ENCODE measurements around the gene AICDA.

The AICDA gene

GRCh38 chr12:8559676-8560075 is 53.0 kb downstream of the AICDA start:
- TF ChIP-seq EZH2 (IDR thresholded peaks at IDR 0.05), result no peak
- TF ChIP-seq FOXP2 (optimal IDR thresholded peaks at IDR 0.05; ENCODE audit: control extremely low read depth, extremely low read length, insufficient read depth), result no peak
- H3K9me3 ChIP-seq (ENCODE audit: low read depth, low read length), result no peaks in the 10 kb centered on the region
- no peaks in the 10 kb centered on the region for H3K36me3 ChIP-seq (ENCODE audit: insufficient read depth, low read length)
- no peak overlapping the region for H3K9ac ChIP-seq (ENCODE audit: insufficient read length)
- DNase-seq (ENCODE audit: low read depth, low spot score), result no peak
- no peak overlapping the region for H3K27ac ChIP-seq
- H3K4me3 ChIP-seq, result no peak overlapping the region

- H3K36me3 ChIP-seq (ENCODE audit: insufficient read depth, low read length), result no peaks in the 10 kb centered on the region
- no peak overlapping the region for H3K9ac ChIP-seq (ENCODE audit: insufficient read length)
- no peaks in the 10 kb centered on the region for H3K9me3 ChIP-seq (ENCODE audit: low read depth, low read length)
- no peak overlapping the region for H3K4me3 ChIP-seq
- DNase-seq (ENCODE audit: low read depth, low spot score), result no peak
- H3K27ac ChIP-seq, result no peak overlapping the region
- TF ChIP-seq FOXP2 (optimal IDR thresholded peaks at IDR 0.05; ENCODE audit: control extremely low read depth, extremely low read length, insufficient read depth) (no peak), POLR2AphosphoS5 (IDR thresholded peaks at IDR 0.05; ENCODE audit: borderline replicate concordance, low read depth, low read length) (no peak), EZH2 (IDR thresholded peaks at IDR 0.05) (no peak)
Observed at GRCh38 chr12:8556531-8557097, 56.0 kb downstream of the AICDA start.

- TF ChIP-seq POLR2AphosphoS5 (IDR thresholded peaks at IDR 0.05; ENCODE audit: borderline replicate concordance, low read depth, low read length), result no peak
- TF ChIP-seq EZH2 (IDR thresholded peaks at IDR 0.05), result no peak
- no peak for TF ChIP-seq FOXP2 (optimal IDR thresholded peaks at IDR 0.05; ENCODE audit: control extremely low read depth, extremely low read length, insufficient read depth)
- no peak overlapping the region for H3K4me3 ChIP-seq
- H3K9me3 ChIP-seq (ENCODE audit: low read depth, low read length), result no peaks in the 10 kb centered on the region
- H3K27ac ChIP-seq, result no peak overlapping the region
- H3K36me3 ChIP-seq (ENCODE audit: insufficient read depth, low read length), result no peaks in the 10 kb centered on the region
- no peak overlapping the region for H3K9ac ChIP-seq (ENCODE audit: insufficient read length)
- DNase-seq (ENCODE audit: low read depth, low spot score), result no peak
Observed at GRCh38 chr12:8554451-8555195, 58.0 kb downstream of the AICDA start.

- TF ChIP-seq EZH2 (IDR thresholded peaks at IDR 0.05), result no peak
- no peak for TF ChIP-seq POLR2AphosphoS5 (IDR thresholded peaks at IDR 0.05; ENCODE audit: borderline replicate concordance, low read depth, low read length)
- TF ChIP-seq FOXP2 (optimal IDR thresholded peaks at IDR 0.05; ENCODE audit: control extremely low read depth, extremely low read length, insufficient read depth), result no peak
- no peak for DNase-seq (ENCODE audit: low read depth, low spot score)
- Histone ChIP-seq H3K36me3 (ENCODE audit: insufficient read depth, low read length) (no peaks in the 10 kb centered on the region), H3K4me3 (no peak overlapping the region), H3K9me3 (ENCODE audit: low read depth, low read length) (no peaks in the 10 kb centered on the region), H3K9ac (ENCODE audit: insufficient read length) (no peak overlapping the region), H3K27ac (no peak overlapping the region)
Observed at GRCh38 chr12:8553088-8553627, 59.5 kb downstream of the AICDA start.
